Mucosa of stomach (tissue), 1 donor: ENCODE measurements around the gene CSK.
"Not testable (repeated sequence)": the region's sequence is repeated elsewhere in the genome, so short reads cannot be mapped to it uniquely, and the experiment has no call there.

Experiments used
- H3K27me3 ChIP-seq: one replicate; pipeline ENCODE4 v1.7.0; 2013; ENCODE audit warnings: mild to moderate bottlenecking, low read length; ENCODE audit not compliant: control insufficient read depth, insufficient read depth
- H3K36me3 ChIP-seq: one replicate; pipeline ENCODE4 v1.7.0; 2013; ENCODE audit warnings: low read length; ENCODE audit not compliant: control insufficient read depth, insufficient read depth
- H3K4me1 ChIP-seq: one replicate; pipeline ENCODE4 v1.7.0; 2013; ENCODE audit warnings: mild to moderate bottlenecking, low read length; ENCODE audit not compliant: control insufficient read depth, insufficient read depth
- H3K4me3 ChIP-seq: one replicate; pipeline ENCODE4 v1.7.0; 2013; ENCODE audit warnings: low read length
- H3K9ac ChIP-seq: one replicate; pipeline ENCODE4 v1.7.0; 2013; ENCODE audit warnings: mild to moderate bottlenecking, low read length, moderate library complexity
- H3K9me3 ChIP-seq: one replicate; pipeline ENCODE4 v1.7.0; 2013; ENCODE audit warnings: mild to moderate bottlenecking, low read length, moderate library complexity; ENCODE audit not compliant: control insufficient read depth
- donor health status: Pancreatic carcinoma.

Gene CSK

GRCh38 chr15:74784426-74785193, 2.7 kb downstream of the CSK start:
- no peak overlapping the region for H3K4me3 ChIP-seq
- H3K9ac ChIP-seq, result no peak overlapping the region
- peaks cover 84% of the 10 kb centered on the region for H3K4me1 ChIP-seq
- H3K27me3 ChIP-seq, result no peaks in the 10 kb centered on the region
- H3K36me3 ChIP-seq, result no peaks in the 10 kb centered on the region
- H3K9me3 ChIP-seq, result no peaks in the 10 kb centered on the region

GRCh38 chr15:74785194-74786032, 3.5 kb downstream of the CSK start:
- no peaks in the 10 kb centered on the region for H3K36me3 ChIP-seq
- no peak overlapping the region for H3K4me3 ChIP-seq
- no peaks in the 10 kb centered on the region for H3K27me3 ChIP-seq
- peaks cover 84% of the 10 kb centered on the region for H3K4me1 ChIP-seq
- no peak overlapping the region for H3K9ac ChIP-seq
- H3K9me3 ChIP-seq, result no peaks in the 10 kb centered on the region

GRCh38 chr15:74786081-74786480, 4.2 kb downstream of the CSK start:
- H3K9ac ChIP-seq, result peak overlapping the region; percentile 19
- H3K4me1 ChIP-seq, result peaks cover 84% of the 10 kb centered on the region
- not testable (repeated sequence) for H3K27me3 ChIP-seq, H3K4me3 ChIP-seq, H3K36me3 ChIP-seq, H3K9me3 ChIP-seq

- no peaks in the 10 kb centered on the region for H3K27me3 ChIP-seq
- H3K9ac ChIP-seq, result peak overlapping the region; percentile 19
- H3K4me1 ChIP-seq, result peaks cover 83% of the 10 kb centered on the region
- H3K4me3 ChIP-seq, result no peak overlapping the region
- no peaks in the 10 kb centered on the region for H3K9me3 ChIP-seq
- H3K36me3 ChIP-seq, result no peaks in the 10 kb centered on the region
These were observed 4.8 kb downstream of the CSK start for GRCh38 chr15:74786551-74787165.

- peak overlapping the region; percentile 47 for H3K9ac ChIP-seq
- H3K27me3 ChIP-seq, result no peaks in the 10 kb centered on the region
- H3K4me3 ChIP-seq, result no peak overlapping the region
- no peaks in the 10 kb centered on the region for H3K36me3 ChIP-seq
- H3K4me1 ChIP-seq, result peaks cover 86% of the 10 kb centered on the region
- H3K9me3 ChIP-seq, result no peaks in the 10 kb centered on the region
These were observed 5.6 kb downstream of the CSK start for GRCh38 chr15:74787251-74788041.

GRCh38 chr15:74788042-74788682, 6.3 kb downstream of the CSK start:
- H3K36me3 ChIP-seq, result no peaks in the 10 kb centered on the region
- peak overlapping the region; percentile 47 for H3K9ac ChIP-seq
- peaks cover 88% of the 10 kb centered on the region for H3K4me1 ChIP-seq
- no peaks in the 10 kb centered on the region for H3K9me3 ChIP-seq
- H3K27me3 ChIP-seq, result no peaks in the 10 kb centered on the region
- H3K4me3 ChIP-seq, result no peak overlapping the region

- Histone ChIP-seq H3K4me1 (peaks cover 87% of the 10 kb centered on the region), H3K36me3 (no peaks in the 10 kb centered on the region), H3K9me3 (no peaks in the 10 kb centered on the region), H3K27me3 (no peaks in the 10 kb centered on the region), H3K4me3 (no peak overlapping the region), H3K9ac (peak overlapping the region; percentile 61)
These were observed 6.8 kb downstream of the CSK start for GRCh38 chr15:74788683-74789151.

- H3K27me3 ChIP-seq, result no peaks in the 10 kb centered on the region
- peaks cover 84% of the 10 kb centered on the region for H3K4me1 ChIP-seq
- no peaks in the 10 kb centered on the region for H3K36me3 ChIP-seq
- H3K9ac ChIP-seq, result peak overlapping the region; percentile 61
- H3K4me3 ChIP-seq, result no peak overlapping the region
- no peaks in the 10 kb centered on the region for H3K9me3 ChIP-seq
These were observed 7.3 kb downstream of the CSK start for GRCh38 chr15:74789171-74789631.

GRCh38 chr15:74789741-74790079, 7.8 kb downstream of the CSK start:
- no peaks in the 10 kb centered on the region for H3K27me3 ChIP-seq
- peak overlapping the region; percentile 61 for H3K9ac ChIP-seq
- no peaks in the 10 kb centered on the region for H3K36me3 ChIP-seq
- H3K4me3 ChIP-seq, result no peak overlapping the region
- H3K9me3 ChIP-seq, result no peaks in the 10 kb centered on the region
- peaks cover 80% of the 10 kb centered on the region for H3K4me1 ChIP-seq

- Histone ChIP-seq H3K9me3 (no peaks in the 10 kb centered on the region), H3K4me1 (peaks cover 80% of the 10 kb centered on the region), H3K27me3 (no peaks in the 10 kb centered on the region), H3K36me3 (no peaks in the 10 kb centered on the region), H3K4me3 (no peak overlapping the region), H3K9ac (peak overlapping the region; percentile 61)
These were observed 8.4 kb downstream of the CSK start for GRCh38 chr15:74790080-74790916.
